WI38 (cell line): ENCODE results near the gene CABP4.

Source experiments
- H3K4me3 ChIP-seq: 2 replicates; pipeline ENCODE4 v1.5.1; 2011; ENCODE audit warnings: low read depth, mild to moderate bottlenecking, control low read depth, low read length
- TF ChIP-seq, protein P1 (sequence below): IDR thresholded peaks from 2 replicates; pipeline ENCODE4 v1.5.1; 2012; ENCODE audit warnings: low read depth, mild to moderate bottlenecking, control low read depth, low read length

Gene CABP4

DNA sequence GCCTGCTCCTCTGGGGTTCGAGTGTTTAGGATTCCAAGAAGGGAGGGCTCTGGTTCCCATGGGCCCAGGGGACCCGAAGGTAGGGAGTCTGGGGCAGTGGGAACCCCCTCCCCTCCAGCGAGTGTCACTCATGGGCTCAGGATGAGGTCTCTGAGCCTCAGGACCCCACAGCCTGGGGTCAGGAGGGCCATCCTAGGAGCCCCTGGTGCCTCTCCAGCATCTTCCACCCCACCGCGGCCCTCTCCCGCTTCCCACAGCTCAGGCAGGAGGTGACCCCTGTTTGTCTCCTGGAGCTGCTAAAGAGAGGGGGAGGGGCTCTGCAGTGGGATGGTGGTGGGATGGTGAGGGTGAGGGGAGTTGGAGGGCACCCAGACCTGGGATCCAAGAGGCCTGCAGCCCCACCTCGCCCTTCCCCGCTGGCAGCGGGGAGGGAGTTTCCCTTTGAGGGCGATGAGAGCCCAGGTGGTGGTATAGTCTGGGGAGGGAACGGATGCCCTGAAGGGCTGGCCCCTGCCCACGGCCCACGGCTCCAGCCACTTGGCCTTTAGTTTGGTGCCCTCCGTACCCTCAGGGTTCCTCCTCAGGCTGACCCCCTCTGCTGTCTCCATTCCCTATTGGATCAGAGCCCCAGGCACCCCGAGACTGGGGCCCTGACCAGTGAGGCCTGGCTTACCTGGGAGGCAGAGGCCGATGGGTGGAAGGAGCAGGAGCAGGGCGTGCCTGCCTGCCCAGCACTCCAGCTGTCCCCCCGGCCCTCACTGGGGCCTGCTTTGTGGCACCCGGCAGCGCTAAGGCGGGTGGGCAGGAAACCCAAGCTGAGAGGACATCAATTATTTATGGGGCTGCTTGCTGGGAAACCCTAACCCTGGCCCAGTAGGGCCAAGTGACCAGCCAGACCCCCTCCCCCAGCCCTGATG is 1.1 kb upstream of the CABP4 start:
- H3K4me3 ChIP-seq, result no peak overlapping the region
- TF ChIP-seq, protein P1, sequence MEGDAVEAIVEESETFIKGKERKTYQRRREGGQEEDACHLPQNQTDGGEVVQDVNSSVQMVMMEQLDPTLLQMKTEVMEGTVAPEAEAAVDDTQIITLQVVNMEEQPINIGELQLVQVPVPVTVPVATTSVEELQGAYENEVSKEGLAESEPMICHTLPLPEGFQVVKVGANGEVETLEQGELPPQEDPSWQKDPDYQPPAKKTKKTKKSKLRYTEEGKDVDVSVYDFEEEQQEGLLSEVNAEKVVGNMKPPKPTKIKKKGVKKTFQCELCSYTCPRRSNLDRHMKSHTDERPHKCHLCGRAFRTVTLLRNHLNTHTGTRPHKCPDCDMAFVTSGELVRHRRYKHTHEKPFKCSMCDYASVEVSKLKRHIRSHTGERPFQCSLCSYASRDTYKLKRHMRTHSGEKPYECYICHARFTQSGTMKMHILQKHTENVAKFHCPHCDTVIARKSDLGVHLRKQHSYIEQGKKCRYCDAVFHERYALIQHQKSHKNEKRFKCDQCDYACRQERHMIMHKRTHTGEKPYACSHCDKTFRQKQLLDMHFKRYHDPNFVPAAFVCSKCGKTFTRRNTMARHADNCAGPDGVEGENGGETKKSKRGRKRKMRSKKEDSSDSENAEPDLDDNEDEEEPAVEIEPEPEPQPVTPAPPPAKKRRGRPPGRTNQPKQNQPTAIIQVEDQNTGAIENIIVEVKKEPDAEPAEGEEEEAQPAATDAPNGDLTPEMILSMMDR, result no peak

DNA sequence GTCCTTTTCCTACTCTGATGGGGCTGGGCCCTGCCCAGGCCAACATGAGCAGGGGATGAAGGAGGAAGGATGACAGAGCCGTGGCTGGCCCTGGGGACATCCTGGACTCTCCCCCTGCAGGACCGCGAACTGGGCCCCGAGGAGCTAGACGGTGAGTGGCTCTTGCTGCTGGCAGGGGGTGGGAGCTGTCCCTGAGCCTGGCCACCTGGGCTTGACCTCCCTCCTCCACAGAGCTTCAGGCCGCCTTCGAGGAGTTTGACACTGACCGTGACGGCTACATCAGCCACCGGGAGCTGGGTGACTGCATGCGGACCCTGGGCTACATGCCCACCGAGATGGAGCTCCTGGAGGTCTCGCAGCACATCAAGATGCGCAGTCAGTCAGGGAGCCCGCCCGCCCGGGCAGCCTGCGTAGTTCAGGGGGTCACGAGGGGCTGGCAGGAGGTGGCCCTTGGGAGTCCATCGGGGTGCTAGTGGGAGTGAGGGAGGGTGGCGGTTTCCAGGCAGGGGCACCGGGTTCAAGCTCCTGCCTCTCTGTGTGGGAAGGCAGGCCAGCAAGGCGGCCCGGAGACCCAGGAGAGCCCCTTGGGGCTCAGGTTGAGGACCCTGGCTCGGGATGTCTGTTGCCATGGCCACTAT is 1.0 kb downstream of the CABP4 start:
- TF ChIP-seq, protein P1, result no peak
- no peak overlapping the region for H3K4me3 ChIP-seq

DNA sequence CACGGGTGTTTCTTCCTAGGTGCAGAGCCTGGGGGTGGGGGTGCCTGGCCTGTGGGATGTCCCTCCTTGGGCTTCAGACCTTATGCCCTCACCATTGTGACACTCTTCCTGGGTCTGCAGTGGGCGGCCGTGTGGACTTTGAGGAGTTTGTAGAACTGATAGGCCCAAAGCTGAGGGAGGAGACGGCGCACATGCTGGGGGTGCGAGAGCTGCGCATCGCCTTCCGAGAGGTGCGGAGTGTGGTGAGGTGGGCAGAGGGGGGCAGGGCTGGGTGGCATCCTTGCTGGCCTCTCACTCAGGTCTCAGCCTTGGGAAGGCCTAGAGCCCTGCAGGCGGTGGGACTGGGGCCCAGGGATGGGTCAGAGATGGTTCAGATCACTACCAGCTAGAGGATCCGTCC is 2.3 kb downstream of the CABP4 start:
- H3K4me3 ChIP-seq, result no peak overlapping the region
- TF ChIP-seq, protein P1, result no peak

DNA sequence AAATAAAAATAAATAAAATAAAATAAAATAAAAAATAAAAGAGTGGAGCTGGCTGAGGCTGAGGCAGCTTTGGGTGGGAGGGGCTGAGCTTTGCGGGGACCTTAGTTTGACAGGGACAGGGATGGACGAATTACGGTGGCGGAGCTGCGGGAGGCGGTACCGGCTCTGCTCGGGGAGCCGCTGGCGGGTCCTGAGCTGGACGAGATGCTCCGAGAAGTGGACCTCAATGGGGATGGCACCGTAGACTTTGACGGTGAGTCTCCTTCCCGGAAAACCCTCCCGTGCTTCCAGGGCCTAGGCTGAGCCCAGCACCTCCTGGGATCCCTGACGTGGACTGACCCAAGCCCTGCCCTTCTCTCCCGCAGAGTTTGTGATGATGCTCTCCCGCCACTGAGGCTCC is 3.1 kb downstream of the CABP4 start:
- TF ChIP-seq, protein P1, result no peak

DNA sequence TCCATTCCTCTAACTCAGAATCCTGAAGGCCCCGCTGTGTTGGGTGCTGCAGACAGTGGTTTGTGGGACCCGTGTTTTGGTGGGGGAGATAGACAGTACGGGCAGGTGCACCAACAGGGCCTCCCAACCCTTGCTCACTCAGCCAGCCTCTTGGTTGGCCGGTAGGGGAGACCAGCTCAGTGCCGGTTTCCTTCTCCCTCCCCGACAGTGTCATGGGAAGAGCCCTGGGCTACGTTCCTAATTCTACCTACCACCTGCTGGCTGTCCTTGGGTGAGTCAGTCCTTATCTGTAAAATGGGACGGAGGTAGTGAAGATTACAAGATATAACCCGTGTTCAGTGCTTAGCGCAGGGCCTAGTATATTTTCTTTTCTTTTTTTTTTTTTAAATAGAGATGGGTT is 8.0 kb downstream of the CABP4 start:
- H3K4me3 ChIP-seq, result no peak overlapping the region
- TF ChIP-seq, protein P1, result no peak

More for the DNA sequence above, 3.1 kb downstream of the CABP4 start:
- no peak overlapping the region for H3K4me3 ChIP-seq

DNA sequence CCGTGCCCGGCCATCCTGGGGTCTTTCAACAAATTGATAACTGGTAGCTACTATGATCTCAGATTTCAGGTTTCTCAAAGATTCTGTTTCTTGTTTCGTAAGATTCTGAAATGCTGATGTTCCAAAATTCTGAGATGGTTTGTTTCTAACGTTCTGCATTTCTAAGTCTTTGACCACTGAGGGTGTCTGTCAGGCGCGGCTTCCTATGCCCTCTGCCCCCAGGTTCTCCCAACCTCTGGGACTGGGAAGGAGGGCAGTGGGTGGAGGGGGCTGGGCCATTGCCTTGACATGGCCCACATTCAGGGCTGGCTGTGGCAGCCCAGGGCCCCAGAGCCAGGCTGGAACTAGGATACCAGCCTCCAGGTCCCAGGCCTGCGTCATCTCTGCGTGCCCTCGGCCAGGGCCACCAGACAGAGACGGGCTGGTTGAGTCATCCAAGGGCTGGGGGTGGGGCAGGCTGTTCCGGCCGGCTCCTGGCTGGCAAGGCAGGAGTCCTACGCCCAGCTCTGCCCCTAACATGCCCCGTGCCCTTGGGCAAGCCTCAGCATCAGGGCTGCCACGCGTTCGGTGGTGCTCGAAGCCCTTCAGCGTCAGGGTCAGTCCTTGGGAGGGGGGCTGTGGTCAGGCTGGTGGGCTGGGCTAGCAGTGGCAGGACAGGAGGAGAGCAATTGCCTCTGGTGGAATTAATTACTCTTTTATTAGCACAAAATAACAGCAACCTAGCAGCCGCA is 8.7 kb downstream of the CABP4 start:
- TF ChIP-seq, protein P1, result no peak
- H3K4me3 ChIP-seq, result no peak overlapping the region
